ENCODE data around the gene ATXN7.

The ATXN7 gene

GRCh38 chr3:64019879-64020278 is 156.2 kb downstream of the ATXN7 start:
- CTCF ChIA-PET = interaction anchor here (0.6 to 15.0 kb wide), 4 partner anchors 10 to 466 kb away, joined by 3 to 323 read pairs (median 8); no protein-coding TSS in a partner anchor
- POLR2A ChIA-PET = no interaction called here

GRCh38 chr3:64021922-64022321 is 158.3 kb downstream of the ATXN7 start:
- POLR2A ChIA-PET = no interaction called here
- H3K4me3 ChIP-seq (ENCODE audit: low read depth, low read length) = peak overlapping the region; percentile 98
- DNase-seq (ENCODE audit: low read depth, low spot score) = no peak
- CTCF ChIA-PET = interaction anchor here (0.7 to 15.0 kb wide), 12 partner anchors 11 to 670 kb away, joined by 3 to 323 read pairs (median 6); no protein-coding TSS in a partner anchor
- TF ChIP-seq CTCF (IDR thresholded peaks at IDR 0.05; ENCODE audit: insufficient read depth, low read length, missing control alignments) = no peak

More at GRCh38 chr3:64019879-64020278, 156.2 kb downstream of the ATXN7 start:
- DNase-seq (ENCODE audit: low read depth, low spot score) = no peak
- TF ChIP-seq CTCF (IDR thresholded peaks at IDR 0.05; ENCODE audit: insufficient read depth, low read length, missing control alignments) = no peak
- H3K4me3 ChIP-seq (ENCODE audit: low read depth, low read length) = no peak overlapping the region

GRCh38 chr3:64022451-64023186 is 159.0 kb downstream of the ATXN7 start:
- TF ChIP-seq CTCF (IDR thresholded peaks at IDR 0.05; ENCODE audit: insufficient read depth, low read length, missing control alignments) = no peak
- CTCF ChIA-PET = interaction anchor here (0.7 to 15.0 kb wide), 51 partner anchors 7 to 679 kb away, joined by 3 to 323 read pairs (median 5); partner anchors contain the start of gene PRICKLE2
- H3K4me3 ChIP-seq (ENCODE audit: low read depth, low read length) = peak overlapping the region; percentile 98
- POLR2A ChIA-PET = no interaction called here
- DNase-seq (ENCODE audit: low read depth, low spot score) = no peak

GRCh38 chr3:64023187-64023860 is 159.7 kb downstream of the ATXN7 start, which contains the start of gene PSMD6:
TSS of gene PSMD6 (minus strand) at chr3:64023494. CDS start at chr3:64023419, 75 bp downstream.
- ChIA-PET POLR2A (no interaction called here), CTCF (interaction anchor here (0.6 to 15.0 kb wide), 80 partner anchors 8 to 680 kb away, joined by 3 to 323 read pairs (median 4); partner anchors contain the start of gene PRICKLE2)
- peak within 1 kb of the TSS; percentile 98 for H3K4me3 ChIP-seq (ENCODE audit: low read depth, low read length)
- no peak for DNase-seq (ENCODE audit: low read depth, low spot score)
- peak; percentile 100 for TF ChIP-seq CTCF (IDR thresholded peaks at IDR 0.05; ENCODE audit: insufficient read depth, low read length, missing control alignments)

GRCh38 chr3:64023861-64024223 is 160.2 kb downstream of the ATXN7 start:
- POLR2A ChIA-PET = no interaction called here
- no peak for DNase-seq (ENCODE audit: low read depth, low spot score)

More at GRCh38 chr3:64023861-64024223, 160.2 kb downstream of the ATXN7 start:
- TF ChIP-seq CTCF (IDR thresholded peaks at IDR 0.05; ENCODE audit: insufficient read depth, low read length, missing control alignments) = no peak
- CTCF ChIA-PET = interaction anchor here (0.6 to 15.0 kb wide), 72 partner anchors 8 to 681 kb away, joined by 3 to 323 read pairs (median 4); partner anchors contain the start of gene PRICKLE2
- H3K4me3 ChIP-seq (ENCODE audit: low read depth, low read length) = no peak overlapping the region

Data from AG04449 (cell line).